Neural cell (in vitro differentiated cells): ENCODE results near the gene OR51M1.

ENCODE experiments used
- EP300 ChIP-seq: fragments of 450-650 bp; conservative IDR thresholded peaks from 2 replicates; pipeline ENCODE4 v1.6.1; 2014; ENCODE audit warnings: antibody characterized with exemption, mild to moderate bottlenecking, moderate library complexity; ENCODE audit not compliant: poor library complexity, severe bottlenecking
- EZH2 ChIP-seq: fragments of 200-600, 300-800 bp; shearing (Covaris generic), sonication (generic); IDR thresholded peaks from 2 replicates; pipeline ENCODE4 v1.6.1; 2014; ENCODE audit warnings: antibody characterized with exemption, low read length, borderline replicate concordance, mild to moderate bottlenecking; ENCODE audit not compliant: insufficient read depth, poor library complexity, severe bottlenecking
- SMC3 ChIP-seq: fragments of 450-650 bp; conservative IDR thresholded peaks from 2 replicates; pipeline ENCODE4 v1.6.1; 2014; ENCODE audit warnings: antibody characterized with exemption, mild to moderate bottlenecking, moderate library complexity; ENCODE audit not compliant: poor library complexity
- TAF1 ChIP-seq: IDR thresholded peaks from 2 replicates; pipeline ENCODE4 v1.6.1; 2012; ENCODE audit warnings: low read depth
- TF ChIP-seq, protein P1 (sequence below): fragments of 450-650 bp; IDR thresholded peaks from 2 replicates; pipeline ENCODE4 v1.5.1; 2014; ENCODE audit warnings: antibody characterized with exemption, mild to moderate bottlenecking, moderate library complexity; ENCODE audit not compliant: poor library complexity, severe bottlenecking
- TF ChIP-seq, protein P2 (sequence below): IDR thresholded peaks from 2 replicates; pipeline ENCODE4 v1.6.1; 2012; ENCODE audit warnings: borderline replicate concordance

DNA sequence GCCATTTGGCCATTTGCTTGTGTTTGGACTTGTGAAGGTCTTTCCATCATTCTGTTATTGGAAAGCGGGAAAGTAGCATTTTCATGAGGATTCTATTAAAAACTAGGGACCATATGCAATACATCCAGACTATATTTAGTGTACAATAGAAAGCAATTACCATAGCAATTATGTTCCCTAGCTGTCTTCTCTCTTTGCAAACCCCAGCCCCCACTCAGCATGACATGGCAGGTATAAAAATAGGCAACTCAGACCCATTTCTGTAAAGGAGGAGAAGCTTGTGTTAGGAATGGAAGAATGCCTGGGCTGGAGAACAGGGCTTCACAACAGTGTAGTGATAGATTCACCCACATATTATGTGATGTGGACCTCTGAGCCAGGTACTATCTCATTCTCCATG lies 19.9 kb upstream of the OR51M1 start:
- no peak for TF ChIP-seq TAF1
- TF ChIP-seq, protein P1, sequence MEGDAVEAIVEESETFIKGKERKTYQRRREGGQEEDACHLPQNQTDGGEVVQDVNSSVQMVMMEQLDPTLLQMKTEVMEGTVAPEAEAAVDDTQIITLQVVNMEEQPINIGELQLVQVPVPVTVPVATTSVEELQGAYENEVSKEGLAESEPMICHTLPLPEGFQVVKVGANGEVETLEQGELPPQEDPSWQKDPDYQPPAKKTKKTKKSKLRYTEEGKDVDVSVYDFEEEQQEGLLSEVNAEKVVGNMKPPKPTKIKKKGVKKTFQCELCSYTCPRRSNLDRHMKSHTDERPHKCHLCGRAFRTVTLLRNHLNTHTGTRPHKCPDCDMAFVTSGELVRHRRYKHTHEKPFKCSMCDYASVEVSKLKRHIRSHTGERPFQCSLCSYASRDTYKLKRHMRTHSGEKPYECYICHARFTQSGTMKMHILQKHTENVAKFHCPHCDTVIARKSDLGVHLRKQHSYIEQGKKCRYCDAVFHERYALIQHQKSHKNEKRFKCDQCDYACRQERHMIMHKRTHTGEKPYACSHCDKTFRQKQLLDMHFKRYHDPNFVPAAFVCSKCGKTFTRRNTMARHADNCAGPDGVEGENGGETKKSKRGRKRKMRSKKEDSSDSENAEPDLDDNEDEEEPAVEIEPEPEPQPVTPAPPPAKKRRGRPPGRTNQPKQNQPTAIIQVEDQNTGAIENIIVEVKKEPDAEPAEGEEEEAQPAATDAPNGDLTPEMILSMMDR, result no peak
- TF ChIP-seq EP300, result no peak
- TF ChIP-seq EZH2, result no peak
- TF ChIP-seq SMC3, result no peak
- TF ChIP-seq, protein P2, sequence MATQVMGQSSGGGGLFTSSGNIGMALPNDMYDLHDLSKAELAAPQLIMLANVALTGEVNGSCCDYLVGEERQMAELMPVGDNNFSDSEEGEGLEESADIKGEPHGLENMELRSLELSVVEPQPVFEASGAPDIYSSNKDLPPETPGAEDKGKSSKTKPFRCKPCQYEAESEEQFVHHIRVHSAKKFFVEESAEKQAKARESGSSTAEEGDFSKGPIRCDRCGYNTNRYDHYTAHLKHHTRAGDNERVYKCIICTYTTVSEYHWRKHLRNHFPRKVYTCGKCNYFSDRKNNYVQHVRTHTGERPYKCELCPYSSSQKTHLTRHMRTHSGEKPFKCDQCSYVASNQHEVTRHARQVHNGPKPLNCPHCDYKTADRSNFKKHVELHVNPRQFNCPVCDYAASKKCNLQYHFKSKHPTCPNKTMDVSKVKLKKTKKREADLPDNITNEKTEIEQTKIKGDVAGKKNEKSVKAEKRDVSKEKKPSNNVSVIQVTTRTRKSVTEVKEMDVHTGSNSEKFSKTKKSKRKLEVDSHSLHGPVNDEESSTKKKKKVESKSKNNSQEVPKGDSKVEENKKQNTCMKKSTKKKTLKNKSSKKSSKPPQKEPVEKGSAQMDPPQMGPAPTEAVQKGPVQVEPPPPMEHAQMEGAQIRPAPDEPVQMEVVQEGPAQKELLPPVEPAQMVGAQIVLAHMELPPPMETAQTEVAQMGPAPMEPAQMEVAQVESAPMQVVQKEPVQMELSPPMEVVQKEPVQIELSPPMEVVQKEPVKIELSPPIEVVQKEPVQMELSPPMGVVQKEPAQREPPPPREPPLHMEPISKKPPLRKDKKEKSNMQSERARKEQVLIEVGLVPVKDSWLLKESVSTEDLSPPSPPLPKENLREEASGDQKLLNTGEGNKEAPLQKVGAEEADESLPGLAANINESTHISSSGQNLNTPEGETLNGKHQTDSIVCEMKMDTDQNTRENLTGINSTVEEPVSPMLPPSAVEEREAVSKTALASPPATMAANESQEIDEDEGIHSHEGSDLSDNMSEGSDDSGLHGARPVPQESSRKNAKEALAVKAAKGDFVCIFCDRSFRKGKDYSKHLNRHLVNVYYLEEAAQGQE, result no peak
